GM18909 (cell line): ENCODE data around the gene LPAR2.
"Not testable (repeated sequence)": the region's sequence is repeated elsewhere in the genome, so short reads cannot be mapped to it uniquely, and the experiment has no call there.

Experiments used
- ATAC-seq: cut with Tn5 transposase; IDR thresholded peaks from one replicate; pipeline ENCODE4 v1.9.1; 2021; ENCODE audit warnings: mild to moderate bottlenecking; ENCODE audit not compliant: unreplicated experiment, poor library complexity

The LPAR2 gene

DNA sequence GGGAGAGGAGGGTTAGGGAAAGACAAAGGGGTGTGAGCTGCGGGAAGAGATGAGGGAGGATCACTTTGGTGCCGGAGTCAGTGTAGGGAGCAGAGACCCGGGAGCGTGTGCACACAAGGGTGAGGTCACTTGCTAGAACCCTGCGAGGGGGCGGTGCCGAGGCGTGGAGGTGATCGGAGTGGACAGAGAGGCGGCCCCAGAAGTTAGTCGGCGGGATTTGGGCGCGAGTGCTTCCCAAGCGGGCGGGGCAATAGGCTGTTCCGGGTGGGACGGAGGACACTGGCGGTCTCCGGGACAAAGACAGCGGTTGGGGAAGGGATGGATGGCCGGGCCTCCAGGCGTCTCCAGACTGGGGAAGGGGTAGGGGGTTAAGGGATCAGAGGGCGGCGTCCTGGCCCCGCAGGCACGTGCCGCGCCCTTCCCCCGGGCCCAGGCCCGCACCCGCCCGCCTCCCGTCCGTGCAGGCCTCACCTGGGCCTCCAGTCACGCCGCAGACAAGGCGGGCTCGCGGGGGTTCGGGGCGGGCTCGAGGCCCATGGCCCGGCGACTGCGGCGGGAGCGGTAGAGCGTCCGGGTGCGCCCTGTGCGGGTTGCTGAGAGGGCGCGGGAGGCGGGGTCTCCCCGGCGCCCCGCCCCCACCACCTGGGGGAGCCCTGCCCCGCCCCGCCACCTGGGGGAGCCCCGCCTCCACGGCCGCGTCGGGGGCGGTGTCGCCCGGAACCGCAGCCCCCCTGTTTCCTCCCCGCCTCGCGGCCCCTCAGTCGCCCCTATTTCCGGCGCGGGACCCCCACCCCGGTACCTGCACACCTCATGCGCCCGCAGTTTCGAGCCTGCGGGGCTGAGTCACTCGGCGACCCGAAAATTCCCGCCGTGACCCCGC is at the start of gene LPAR2:
LPAR2 (minus strand) TSS at position 600 of the 880 bp plus-strand sequence. CDS start 945 bp downstream, outside the sequence.
- ATAC-seq, result peak; percentile 68

- ATAC-seq, result no peak
Measured at GRCh38 chr19:19677579-19677978, 49.6 kb upstream of the LPAR2 start.

GRCh38 chr19:19674315-19674714 is 46.3 kb upstream of the LPAR2 start:
- no peak for ATAC-seq

GRCh38 chr19:19672816-19673215 is 44.8 kb upstream of the LPAR2 start:
- no peak for ATAC-seq

DNA sequence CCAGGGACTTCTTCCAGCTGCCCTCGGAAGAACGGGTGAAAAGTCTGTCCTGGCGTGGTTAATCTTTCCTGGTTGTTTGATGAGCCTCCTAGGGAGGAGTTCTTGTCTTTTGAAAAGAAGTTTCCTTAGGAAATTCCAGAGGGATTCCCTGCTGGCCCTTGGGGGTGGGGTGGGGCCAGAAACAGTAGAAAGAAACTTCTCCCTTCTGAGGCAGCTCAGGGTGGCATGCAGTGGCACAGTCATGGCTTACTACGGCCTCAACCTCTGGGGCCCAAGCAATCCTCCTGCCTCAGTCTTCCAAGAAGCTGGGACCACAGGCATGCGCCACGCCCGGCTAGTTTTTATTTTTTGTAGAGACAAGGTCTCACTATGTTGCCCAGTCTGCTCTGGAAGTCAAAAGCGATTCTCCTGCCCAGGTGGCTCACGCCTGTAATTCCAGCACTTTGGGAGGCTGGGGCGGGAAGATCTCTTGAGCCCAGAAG is 42.1 kb upstream of the LPAR2 start:
- ATAC-seq, result no peak

DNA sequence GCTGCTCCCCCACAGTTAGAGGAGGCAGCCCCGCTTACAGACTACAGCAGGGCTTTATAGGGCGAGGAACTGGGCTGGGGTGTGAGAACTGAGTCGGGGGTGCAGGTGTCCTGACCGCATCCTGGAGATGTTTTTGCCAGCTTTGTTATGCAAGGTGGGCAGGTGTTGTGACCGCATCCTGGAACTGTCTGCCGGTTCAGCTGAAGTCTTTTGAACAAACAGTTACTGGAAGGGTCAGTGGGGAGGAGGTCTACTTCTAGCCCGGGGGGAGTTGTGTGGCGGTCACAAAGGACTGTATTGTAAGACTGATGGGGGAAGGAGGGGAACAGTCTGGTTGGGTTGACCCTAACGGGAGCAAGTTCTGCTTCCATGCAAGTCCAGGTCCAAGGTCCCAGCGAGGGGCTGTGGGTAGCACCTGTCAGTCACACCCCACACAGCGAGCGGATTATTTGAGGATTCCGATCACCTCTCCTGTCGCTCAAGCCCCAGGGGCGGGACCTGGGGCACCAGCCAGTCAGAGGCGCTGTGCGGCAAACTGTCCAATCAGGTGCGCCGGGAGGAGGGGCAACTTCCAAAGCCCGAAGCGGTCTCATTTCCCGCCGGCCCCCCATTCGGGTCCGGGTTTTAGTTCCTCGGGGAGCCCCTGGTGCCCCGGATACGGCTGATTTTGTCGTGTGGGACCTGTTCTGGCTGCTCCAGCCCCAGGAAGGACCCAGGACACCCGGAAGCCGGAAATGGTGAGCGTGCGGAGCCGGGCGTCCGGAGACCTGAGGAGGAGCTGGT is 40.4 kb upstream of the LPAR2 start, which contains the start of gene ZNF101:
ZNF101 (plus strand) TSS at position 610 of the 783 bp plus-strand sequence; CDS start at position 735, 125 bp downstream.
- peak; percentile 74 for ATAC-seq

GRCh38 chr19:19665420-19665948 is 37.5 kb upstream of the LPAR2 start:
- not testable (repeated sequence) for ATAC-seq

DNA sequence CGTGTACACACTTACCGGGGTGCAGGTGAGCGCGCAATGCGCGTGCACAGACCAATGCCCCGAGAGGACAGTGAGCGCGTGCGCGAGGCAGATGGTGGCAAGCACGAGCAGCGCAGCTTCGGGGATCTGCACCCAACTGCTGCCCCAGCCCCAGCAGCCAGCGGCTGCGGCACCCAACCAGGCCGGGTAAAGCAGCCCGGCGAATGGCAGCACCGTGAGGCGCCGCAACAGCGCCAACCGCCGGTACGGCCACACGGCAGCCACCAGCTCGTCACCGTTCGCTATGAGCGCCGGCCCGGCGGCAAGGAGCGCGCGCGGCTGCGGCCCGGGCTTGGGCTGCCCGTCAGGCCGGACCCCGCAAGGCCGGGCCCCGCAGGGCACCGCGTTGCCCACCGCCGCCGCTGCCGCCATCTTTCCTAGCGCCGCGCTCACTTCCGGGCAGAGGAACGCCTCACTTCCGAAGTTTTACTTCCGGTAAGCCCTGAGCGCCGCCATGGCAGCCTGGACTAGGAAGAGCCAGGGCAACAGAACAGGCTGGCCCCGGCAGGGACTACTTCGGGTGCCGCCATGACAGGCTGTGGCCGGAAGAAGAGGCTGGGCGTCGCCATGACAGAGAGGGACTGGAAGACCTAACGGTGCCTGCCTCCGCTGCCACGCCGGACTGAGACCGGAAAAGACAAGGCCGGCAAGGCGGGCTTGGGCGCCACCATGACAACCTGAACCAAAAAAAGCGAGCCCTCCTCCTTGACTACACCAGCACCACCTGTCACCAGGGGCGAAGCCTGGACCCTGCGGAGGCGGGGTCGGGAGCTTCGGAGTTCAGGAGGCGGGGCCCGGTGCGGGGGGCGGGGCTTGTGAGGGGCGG is 35.5 kb upstream of the LPAR2 start, which contains the start of gene ATP13A1:
ATP13A1 (minus strand) TSS at position 421 of the 865 bp plus-strand sequence; CDS start at position 411, 10 bp downstream.
- peak; percentile 73 for ATAC-seq

DNA sequence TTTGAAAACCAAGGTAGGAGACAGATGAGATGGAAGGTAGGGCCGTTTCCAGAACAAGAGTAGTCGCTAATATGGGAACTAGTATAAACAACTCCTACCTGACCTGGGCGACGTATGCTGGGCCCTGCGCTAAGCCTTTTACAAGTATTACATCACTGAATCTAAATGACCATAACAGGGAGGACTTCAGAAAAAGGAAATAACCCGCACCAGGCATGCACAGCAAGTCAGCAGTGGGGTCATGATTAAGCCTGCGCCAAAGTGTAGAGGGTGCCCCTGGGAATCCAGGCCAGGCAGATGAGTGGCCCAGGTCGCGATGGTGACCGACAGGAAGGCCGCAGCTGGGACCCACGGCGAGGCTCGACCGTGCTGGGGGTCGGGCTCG is 34.8 kb upstream of the LPAR2 start:
- ATAC-seq, result no peak

DNA sequence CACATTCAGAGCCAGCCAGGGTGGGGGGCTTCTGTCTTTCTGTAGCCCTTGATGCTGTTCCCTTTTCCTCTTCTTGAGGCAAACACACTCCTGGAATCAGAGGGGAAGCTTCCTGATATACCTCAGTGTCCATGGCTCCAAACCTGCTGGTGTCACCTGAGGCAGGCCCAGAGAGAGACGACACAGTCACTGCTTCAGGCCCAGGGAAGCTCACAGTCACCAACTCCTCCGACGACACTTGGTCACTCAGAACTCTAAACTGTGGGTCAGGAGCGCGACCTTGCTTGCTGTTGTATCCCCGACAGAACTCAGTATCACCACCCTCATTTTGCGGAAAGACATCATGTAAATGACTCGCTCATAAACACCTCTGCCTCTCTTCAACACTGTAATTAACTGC is 34.3 kb upstream of the LPAR2 start:
- no peak for ATAC-seq

GRCh38 chr19:19661675-19662251 is 33.7 kb upstream of the LPAR2 start:
- ATAC-seq, result peak; percentile 41

GRCh38 chr19:19661141-19661674 is 33.2 kb upstream of the LPAR2 start:
- ATAC-seq, result no peak

- ATAC-seq, result no peak
Measured at GRCh38 chr19:19659646-19660245, 31.7 kb upstream of the LPAR2 start.

DNA sequence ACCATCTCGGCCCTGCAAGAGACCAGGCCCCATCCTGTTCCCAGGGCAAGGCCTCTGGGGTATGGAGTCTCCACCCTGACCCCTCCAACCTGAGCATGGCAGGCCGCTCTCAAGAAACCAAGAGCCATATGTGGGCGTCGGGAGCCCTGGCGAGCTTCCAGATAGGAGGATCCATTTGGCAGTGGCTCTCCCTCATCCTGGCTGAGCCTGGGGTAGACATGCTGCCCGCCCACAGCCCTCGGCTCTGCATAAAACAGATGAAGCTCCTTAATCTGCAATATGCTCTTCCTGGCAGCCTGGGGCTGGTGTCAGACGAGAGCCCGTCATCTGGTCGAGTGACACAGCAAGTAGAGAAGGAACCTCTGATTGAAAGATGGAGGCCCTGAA is 29.4 kb upstream of the LPAR2 start:
- no peak for ATAC-seq

GRCh38 chr19:19656451-19657396 is 28.7 kb upstream of the LPAR2 start:
- no peak for ATAC-seq

GRCh38 chr19:19655641-19656343 is 27.8 kb upstream of the LPAR2 start:
- ATAC-seq, result no peak

- ATAC-seq, result no peak
Measured at GRCh38 chr19:19655051-19655594, 27.1 kb upstream of the LPAR2 start.
